ENCODE results near the gene MEGF6. TPM values are rescaled to one million over a fixed set of nuclear protein-coding genes. Genes with fewer than 3 reads are reported as not detected.
A peak's percentile ranks its signal among the peaks of the same experiment; 100 is the strongest.

MEGF6 gene
- total RNA-seq, 1 experiment from 2014 or later = 65.3 TPM

DNA sequence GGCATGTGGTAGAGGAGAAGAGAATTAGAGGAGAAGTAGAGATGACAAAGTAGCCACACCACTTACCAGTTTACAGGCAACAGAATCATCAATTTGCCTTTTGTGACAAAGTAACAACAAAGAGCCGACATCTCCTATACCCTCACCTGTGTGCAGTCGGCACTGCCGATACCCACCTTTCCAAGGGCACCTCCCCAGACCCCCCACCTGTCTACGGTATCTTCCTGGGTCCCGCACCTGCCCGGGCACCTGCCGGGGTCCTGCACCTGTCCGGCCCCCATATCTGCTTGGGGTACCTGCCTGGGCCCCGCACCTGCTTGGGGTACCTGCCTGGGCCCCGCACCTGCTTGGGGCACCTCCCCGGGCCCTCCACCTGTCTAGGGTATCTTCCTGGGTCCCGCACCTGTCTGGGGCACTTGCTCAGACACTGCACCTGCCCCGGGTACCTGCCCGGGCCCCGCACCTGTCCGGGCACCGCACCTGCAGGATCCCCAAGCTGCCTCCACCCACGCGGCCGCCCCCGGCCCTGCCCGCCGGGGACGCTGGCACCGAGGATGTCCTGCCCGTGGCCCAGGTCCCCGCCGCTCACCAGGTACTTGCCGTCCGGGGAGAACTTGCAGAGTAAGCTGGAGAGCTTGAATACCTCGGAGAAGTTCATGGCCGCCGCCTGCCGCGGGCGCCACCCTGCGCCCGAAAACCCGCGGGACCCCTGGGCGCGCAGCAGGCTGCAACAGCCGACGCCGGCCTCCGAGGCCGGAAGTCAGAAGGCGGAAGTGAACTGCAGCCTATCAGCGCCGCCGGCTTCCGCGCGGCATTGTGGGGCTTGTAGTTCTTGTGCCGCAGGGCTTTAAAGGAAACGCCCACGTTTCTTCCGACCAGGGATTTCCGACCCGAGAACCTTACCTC lies 38.3 kb upstream of the MEGF6 start, which contains the start of gene WRAP73:
Gene WRAP73, minus strand, starts transcription at position 762 of the 906 bp plus-strand sequence. Its CDS starts 104 bp downstream, at position 658.
- peak within 1 kb of the TSS; percentile 86 for H3K4me3 ChIP-seq
- H3F3A ChIP-seq (ENCODE audit: insufficient read depth, low read depth) = peaks cover 5% of the 10 kb centered on the region; the same call in 1 of the 2 replicates
- H2AFZ ChIP-seq = peak within 1 kb of the TSS; percentile 90
- BruUV-seq (replicated peaks) = no TSS peak
- TF ChIP-seq CTCF (conservative IDR thresholded peaks at IDR 0.05) (no peak), EZH2 (IDR thresholded peaks at IDR 0.05; ENCODE audit: low read depth) (no peak)
- peaks cover 7% of the 10 kb centered on the region for H3K4me1 ChIP-seq (replicated peaks; ENCODE audit: insufficient read depth)
- H3K4me2 ChIP-seq = peak within 1 kb of the TSS; percentile 88
- no peaks in the 10 kb centered on the region for H4K20me1 ChIP-seq (ENCODE audit: insufficient read depth)
- H3K9me2 ChIP-seq (ENCODE audit: insufficient read depth) = no peaks in the 10 kb centered on the region
- no peaks in the 10 kb centered on the region for H3K36me3 ChIP-seq (ENCODE audit: low read depth)
- ChIA-PET POLR2A (ENCODE audit: unreplicated experiment) (no interaction called here), CTCF (no interaction called here)
- no peak within 1 kb of the TSS for H3K27ac ChIP-seq
- peak; percentile 85 to 86 for DNase-seq
- peaks cover 13% of the 10 kb centered on the region for H3K79me2 ChIP-seq (ENCODE audit: low read depth)
- peaks cover 32% of the 10 kb centered on the region for H3K27me3 ChIP-seq (ENCODE audit: insufficient read depth, low read depth)
- no peaks in the 10 kb centered on the region for H3K9me3 ChIP-seq (ENCODE audit: insufficient read depth, low read depth)
- intact Hi-C loops (cut with micrococcal nuclease; ENCODE audit: unreplicated experiment) = no loop called here

DNA sequence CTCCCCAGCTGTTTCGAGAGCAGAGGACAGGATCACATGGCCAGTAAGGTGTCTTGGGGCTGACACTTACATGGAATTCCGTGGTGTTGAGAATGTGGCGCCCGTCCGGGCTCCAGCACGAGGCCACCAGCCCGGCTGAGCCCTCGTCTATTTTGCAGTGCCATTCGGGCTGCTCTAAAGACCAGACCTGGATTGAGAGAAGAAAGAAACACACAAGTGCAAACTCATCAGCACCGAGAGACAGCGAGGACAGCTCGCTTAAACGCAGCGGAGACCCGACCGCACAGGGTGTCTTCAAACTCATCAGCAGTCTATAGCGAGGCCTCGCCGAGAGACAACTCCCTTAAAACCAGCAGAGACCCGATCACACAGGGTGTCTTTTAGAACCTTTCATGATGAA lies 35.3 kb upstream of the MEGF6 start:
- H3K9me3 ChIP-seq (ENCODE audit: insufficient read depth, low read depth) = no peaks in the 10 kb centered on the region
- H3F3A ChIP-seq (ENCODE audit: insufficient read depth, low read depth) = no peaks in the 10 kb centered on the region
- intact Hi-C loops (cut with micrococcal nuclease; ENCODE audit: unreplicated experiment) = no loop called here
- H3K27me3 ChIP-seq (ENCODE audit: insufficient read depth, low read depth) = 0 out of 2 replicates have a peak, but pooled peaks cover 4% of the 10 kb centered on the region
- no peak for DNase-seq
- CTCF ChIA-PET = no interaction called here
- POLR2A ChIA-PET (ENCODE audit: unreplicated experiment) = no interaction called here
- no peaks in the 10 kb centered on the region for H3K9me2 ChIP-seq (ENCODE audit: insufficient read depth)
- no peak overlapping the region for H3K4me3 ChIP-seq
- no peaks in the 10 kb centered on the region for H3K36me3 ChIP-seq (ENCODE audit: low read depth)
- peaks cover 7% of the 10 kb centered on the region for H3K4me1 ChIP-seq (replicated peaks; ENCODE audit: insufficient read depth)
- H2AFZ ChIP-seq = no peak overlapping the region
- no peak overlapping the region for H3K27ac ChIP-seq
- TF ChIP-seq EZH2 (IDR thresholded peaks at IDR 0.05; ENCODE audit: low read depth) (no peak), CTCF (conservative IDR thresholded peaks at IDR 0.05) (no peak)
- no peaks in the 10 kb centered on the region for H4K20me1 ChIP-seq (ENCODE audit: insufficient read depth)
- H3K4me2 ChIP-seq = no peak overlapping the region
- no TSS peak for BruUV-seq (replicated peaks)
- H3K79me2 ChIP-seq (ENCODE audit: low read depth) = peaks cover 13% of the 10 kb centered on the region

DNA sequence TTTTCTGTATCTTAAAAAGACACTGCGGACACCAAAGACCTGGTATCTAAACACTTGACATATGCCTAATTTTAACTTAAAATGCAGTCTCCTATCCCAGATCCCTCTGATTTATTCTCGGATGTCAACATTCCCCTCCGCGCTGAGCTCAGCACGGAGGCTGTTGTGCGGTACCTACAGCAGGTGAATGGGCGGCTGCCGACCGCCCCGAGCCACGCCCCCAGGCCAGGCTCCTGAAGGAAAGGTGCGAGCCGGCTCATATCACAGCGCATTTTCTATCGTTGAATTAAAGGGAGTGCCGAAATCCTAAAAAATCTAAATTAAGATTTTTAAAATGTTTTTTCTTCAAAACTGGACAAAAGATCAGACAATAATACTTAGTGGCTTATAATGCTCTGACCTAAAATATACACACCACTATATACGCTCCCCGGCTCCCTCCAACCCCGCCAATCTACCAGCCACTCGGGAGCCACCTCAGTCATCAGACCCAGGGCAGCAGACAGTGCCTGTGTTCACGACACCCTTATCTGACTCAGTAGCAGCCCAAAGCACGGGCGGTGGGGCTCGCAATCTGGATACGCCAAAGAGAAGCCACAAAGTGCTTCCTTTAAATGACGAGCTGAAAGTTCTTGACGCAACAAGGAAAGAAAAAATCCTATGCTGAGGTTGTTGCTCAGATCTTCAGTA lies 34.5 kb upstream of the MEGF6 start:
- intact Hi-C loops (cut with micrococcal nuclease; ENCODE audit: unreplicated experiment) = no loop called here
- no peaks in the 10 kb centered on the region for H3K9me3 ChIP-seq (ENCODE audit: insufficient read depth, low read depth)
- no peak overlapping the region for H2AFZ ChIP-seq
- no peak for DNase-seq
- H4K20me1 ChIP-seq (ENCODE audit: insufficient read depth) = no peaks in the 10 kb centered on the region
- H3K4me1 ChIP-seq (replicated peaks; ENCODE audit: insufficient read depth) = peaks cover 7% of the 10 kb centered on the region
- no peak overlapping the region for H3K4me2 ChIP-seq
- TF ChIP-seq EZH2 (IDR thresholded peaks at IDR 0.05; ENCODE audit: low read depth) (no peak), CTCF (conservative IDR thresholded peaks at IDR 0.05) (no peak)
- BruUV-seq (replicated peaks) = no TSS peak
- ChIA-PET POLR2A (ENCODE audit: unreplicated experiment) (no interaction called here), CTCF (no interaction called here)
- no peaks in the 10 kb centered on the region for H3K36me3 ChIP-seq (ENCODE audit: low read depth)
- no peaks in the 10 kb centered on the region for H3F3A ChIP-seq (ENCODE audit: insufficient read depth, low read depth)
- H3K4me3 ChIP-seq = no peak overlapping the region
- no peak overlapping the region for H3K27ac ChIP-seq
- H3K9me2 ChIP-seq (ENCODE audit: insufficient read depth) = no peaks in the 10 kb centered on the region
- H3K79me2 ChIP-seq (ENCODE audit: low read depth) = peaks cover 13% of the 10 kb centered on the region
- H3K27me3 ChIP-seq (ENCODE audit: insufficient read depth, low read depth) = no peaks in the 10 kb centered on the region

Measured in PC-9 (cell line).